ENCODE data around the gene GLIS1.

The GLIS1 gene

GRCh38 chr1:53627031-53627430, 111.9 kb downstream of the GLIS1 start:
- TF ChIP-seq EZH2phosphoT487 (IDR thresholded peaks at IDR 0.05; ENCODE audit: borderline replicate concordance), result no peak
- TF ChIP-seq CTCF (conservative IDR thresholded peaks at IDR 0.05; ENCODE audit: low read length), result no peak
- Histone ChIP-seq H3K4me2 (ENCODE audit: low read depth, low read length, poor library complexity, severe bottlenecking) (no peak overlapping the region), H3K9me2 (replicated peaks; ENCODE audit: low read depth, low read length) (no peaks in the 10 kb centered on the region), H3K4me1 (ENCODE audit: insufficient read depth, low read length, poor library complexity, severe bottlenecking) (peaks cover 9% of the 10 kb centered on the region), H3K9ac (ENCODE audit: low read depth, low read length, poor library complexity, severe bottlenecking) (no peak overlapping the region), H3K36me3 (ENCODE audit: insufficient read depth, low read length) (no peaks in the 10 kb centered on the region), H3F3A (ENCODE audit: low read depth) (no peaks in the 10 kb centered on the region), H3K79me2 (ENCODE audit: insufficient read depth, low read length) (no peaks in the 10 kb centered on the region), H4K20me1 (ENCODE audit: insufficient read depth, low read length, poor library complexity, severe bottlenecking) (no peaks in the 10 kb centered on the region), H2AFZ (ENCODE audit: low read length) (no peak overlapping the region), H3K4me3 (ENCODE audit: low read length, poor library complexity, severe bottlenecking) (no peak overlapping the region), H3K9me3 (ENCODE audit: insufficient read depth, low read depth, low read length) (no peaks in the 10 kb centered on the region), H3K27me3 (ENCODE audit: insufficient read depth, low read length, poor library complexity, severe bottlenecking) (no peaks in the 10 kb centered on the region)

DNA sequence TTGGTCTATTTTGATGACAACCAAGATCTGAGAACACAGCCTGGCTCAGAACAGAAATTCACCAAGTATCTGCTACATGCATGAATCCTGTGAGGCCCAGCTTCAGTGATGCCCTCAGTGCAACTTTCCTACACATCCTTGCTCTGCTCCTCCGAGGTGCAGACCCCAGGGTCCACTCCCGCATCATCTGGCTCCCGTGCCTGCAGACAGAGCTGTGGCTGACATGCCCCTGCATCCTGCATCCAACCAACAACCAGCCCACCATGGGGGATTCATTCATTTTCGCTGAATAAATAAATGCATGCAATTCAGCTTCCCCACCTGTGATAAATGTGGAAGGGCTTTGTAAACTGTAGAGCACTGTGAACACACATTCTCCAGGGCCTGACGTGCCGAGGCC, 112.3 kb downstream of the GLIS1 start:
- Histone ChIP-seq H4K20me1 (ENCODE audit: insufficient read depth, low read length, poor library complexity, severe bottlenecking) (no peaks in the 10 kb centered on the region), H2AFZ (ENCODE audit: low read length) (no peak overlapping the region), H3K9me2 (replicated peaks; ENCODE audit: low read depth, low read length) (no peaks in the 10 kb centered on the region), H3K4me1 (ENCODE audit: insufficient read depth, low read length, poor library complexity, severe bottlenecking) (peaks cover 5% of the 10 kb centered on the region), H3K36me3 (ENCODE audit: insufficient read depth, low read length) (no peaks in the 10 kb centered on the region), H3K27me3 (ENCODE audit: insufficient read depth, low read length, poor library complexity, severe bottlenecking) (no peaks in the 10 kb centered on the region), H3K9me3 (ENCODE audit: insufficient read depth, low read depth, low read length) (no peaks in the 10 kb centered on the region), H3K9ac (ENCODE audit: low read depth, low read length, poor library complexity, severe bottlenecking) (no peak overlapping the region), H3K4me3 (ENCODE audit: low read length, poor library complexity, severe bottlenecking) (no peak overlapping the region), H3K4me2 (ENCODE audit: low read depth, low read length, poor library complexity, severe bottlenecking) (no peak overlapping the region), H3K79me2 (ENCODE audit: insufficient read depth, low read length) (no peaks in the 10 kb centered on the region), H3F3A (ENCODE audit: low read depth) (no peaks in the 10 kb centered on the region)
- TF ChIP-seq EZH2phosphoT487 (IDR thresholded peaks at IDR 0.05; ENCODE audit: borderline replicate concordance) (no peak), CTCF (conservative IDR thresholded peaks at IDR 0.05; ENCODE audit: low read length) (no peak)

GRCh38 chr1:53625766-53626520, 113.0 kb downstream of the GLIS1 start:
- H3K4me3 ChIP-seq (ENCODE audit: low read length, poor library complexity, severe bottlenecking), result no peak overlapping the region
- H3F3A ChIP-seq (ENCODE audit: low read depth), result no peaks in the 10 kb centered on the region
- H3K4me1 ChIP-seq (ENCODE audit: insufficient read depth, low read length, poor library complexity, severe bottlenecking), result no peaks in the 10 kb centered on the region
- H3K79me2 ChIP-seq (ENCODE audit: insufficient read depth, low read length), result no peaks in the 10 kb centered on the region
- no peaks in the 10 kb centered on the region for H3K9me3 ChIP-seq (ENCODE audit: insufficient read depth, low read depth, low read length)
- H3K36me3 ChIP-seq (ENCODE audit: insufficient read depth, low read length), result no peaks in the 10 kb centered on the region
- no peak overlapping the region for H3K4me2 ChIP-seq (ENCODE audit: low read depth, low read length, poor library complexity, severe bottlenecking)
- H2AFZ ChIP-seq (ENCODE audit: low read length), result no peak overlapping the region
- H3K9me2 ChIP-seq (replicated peaks; ENCODE audit: low read depth, low read length), result no peaks in the 10 kb centered on the region
- H4K20me1 ChIP-seq (ENCODE audit: insufficient read depth, low read length, poor library complexity, severe bottlenecking), result no peaks in the 10 kb centered on the region
- no peaks in the 10 kb centered on the region for H3K27me3 ChIP-seq (ENCODE audit: insufficient read depth, low read length, poor library complexity, severe bottlenecking)
- TF ChIP-seq CTCF (conservative IDR thresholded peaks at IDR 0.05; ENCODE audit: low read length) (no peak), EZH2phosphoT487 (IDR thresholded peaks at IDR 0.05; ENCODE audit: borderline replicate concordance) (no peak)
- H3K9ac ChIP-seq (ENCODE audit: low read depth, low read length, poor library complexity, severe bottlenecking), result no peak overlapping the region
